Prostate gland (tissue), 2 donors: ENCODE data around the gene CEP112. TPM values are rescaled to one million over a fixed set of nuclear protein-coding genes. Genes with fewer than 3 reads are reported as not detected.
"Not testable (repeated sequence)": the region's sequence is repeated elsewhere in the genome, so short reads cannot be mapped to it uniquely, and the experiment has no call there.

ENCODE experiments used
- DNase-seq: peaks from one replicate; pipeline ENCODE4 v3.0.0-alpha.2; 2019; ENCODE audit warnings: low spot score
- H3K27ac ChIP-seq, 2 donors: fragments of 200-600 bp; sonication (generic); 2 replicates each; pipeline ENCODE4 v1.5.1; 2017 to 2019
- H3K27me3 ChIP-seq: fragments of 200-600 bp; sonication (generic); replicated peaks from 2 replicates; pipeline ENCODE4 v1.5.1; 2019; ENCODE audit not compliant: insufficient read depth
- H3K36me3 ChIP-seq, 2 donors: fragments of 200-600 bp; sonication (generic); 1 replicate in 1 of 2; 2 replicates in 1 of 2; pipeline versions ENCODE4 v1.5.1 to v1.8.1; 2017 to 2019
- H3K4me1 ChIP-seq: fragments of 200-600 bp; sonication (generic); replicated peaks from 2 replicates; pipeline ENCODE4 v1.5.1; 2019
- H3K4me3 ChIP-seq, 2 donors: fragments of 200-600 bp; sonication (generic); 2 replicates each; pipeline ENCODE4 v1.5.1; 2017 to 2019
- H3K9me3 ChIP-seq: fragments of 200-600 bp; sonication (generic); 2 replicates; pipeline ENCODE4 v1.5.1; 2017
- CTCF ChIP-seq, 4 experiments: fragments of 200-600 bp in 2 of 4; fragments of 450-650 bp in 2 of 4; sonication (generic) in 2 of 4; IDR thresholded peaks; 1 replicate in 3 of 4; 2 replicates in 1 of 4; pipeline ENCODE4 v1.5.1; 2016 to 2019; ENCODE audit warnings: antibody characterized with exemption in 4 of 4, mild to moderate bottlenecking in 2 of 4, moderate library complexity in 2 of 4
- POLR2A ChIP-seq: fragments of 450-650 bp; IDR thresholded peaks from one replicate; pipeline ENCODE4 v1.6.1; 2016; ENCODE audit warnings: antibody characterized with exemption, mild to moderate bottlenecking
- POLR2AphosphoS5 ChIP-seq: sonication (generic); formaldehyde crosslinking; IDR thresholded peaks from one replicate; pipeline ENCODE4 v1.6.1; 2017; ENCODE audit warnings: antibody characterized with exemption
- WGBS: methylation state at CpG from one replicate; pipeline ENCODE4 v1.1.5; 2018; 5-methylcytosine and 5-hydroxymethylcytosine counted together
- intact Hi-C: fragments of 100-400 bp; cut with DNase I; formaldehyde crosslinking; loops from one replicate; pipeline ENCODE4 v1.14.2; 2022
- total RNA-seq, 2 donors: library from RNA; depleted of rRNA; stranded (reverse); fragments of >200 nt; gene quantifications; one replicate each; pipeline ENCODE4 v1.1.0, GENCODE V29; 2016

CEP112 gene
- total RNA-seq, 2 donors from 2014 or later, result 2.3 to 22.8 TPM

GRCh38 chr17:65783845-65784334, 408.0 kb downstream of the CEP112 start:
- WGBS, result 40% methylated on average over 4 of the region's 4 CpGs
- intact Hi-C loops, result no loop called here

GRCh38 chr17:65782104-65782706, 409.7 kb downstream of the CEP112 start:
- H3K9me3 ChIP-seq, H3K36me3 ChIP-seq, H3K4me1 ChIP-seq, H3K27me3 ChIP-seq, intact Hi-C loops, H3K4me3 ChIP-seq, DNase-seq, H3K27ac ChIP-seq: not testable (repeated sequence)
- 100% methylated on average over 1 of the region's 1 CpG for WGBS

More at GRCh38 chr17:65783845-65784334, 408.0 kb downstream of the CEP112 start:
- H3K27me3 ChIP-seq, result no peaks in the 10 kb centered on the region
- H3K36me3 ChIP-seq, result no peaks in the 10 kb centered on the region
- H3K27ac ChIP-seq, result peak overlapping the region; percentile 7 to 29
- no peak overlapping the region for H3K4me3 ChIP-seq
- peak; percentile 45 for DNase-seq
- H3K9me3 ChIP-seq, result no peaks in the 10 kb centered on the region
- TF ChIP-seq POLR2AphosphoS5 (peak; percentile 68), CTCF (IDR thresholded peaks at IDR 0.05) (no peak), POLR2A (no peak)
- no peaks in the 10 kb centered on the region for H3K4me1 ChIP-seq

- Histone ChIP-seq H3K27ac (no peak overlapping the region), H3K36me3 (no peaks in the 10 kb centered on the region), H3K27me3 (no peaks in the 10 kb centered on the region), H3K9me3 (no peaks in the 10 kb centered on the region), H3K4me3 (no peak overlapping the region), H3K4me1 (no peaks in the 10 kb centered on the region)
- TF ChIP-seq CTCF (IDR thresholded peaks at IDR 0.05), result no peak
- no peak for TF ChIP-seq POLR2AphosphoS5
- TF ChIP-seq POLR2A, result no peak
- intact Hi-C loops, result no loop called here
- DNase-seq, result no peak
- 57% methylated on average over 1 of the region's 1 CpG for WGBS
Observed at GRCh38 chr17:65780111-65780510, 411.8 kb downstream of the CEP112 start.

- DNase-seq, result no peak
- 65% methylated on average over 3 of the region's 3 CpGs for WGBS
- Histone ChIP-seq H3K36me3 (no peaks in the 10 kb centered on the region), H3K4me1 (no peaks in the 10 kb centered on the region), H3K9me3 (no peaks in the 10 kb centered on the region), H3K27me3 (no peaks in the 10 kb centered on the region), H3K27ac (no peak overlapping the region), H3K4me3 (no peak overlapping the region)
- intact Hi-C loops, result no loop called here
- TF ChIP-seq CTCF (IDR thresholded peaks at IDR 0.05), result no peak
- TF ChIP-seq POLR2A, result no peak
- no peak for TF ChIP-seq POLR2AphosphoS5
Observed at GRCh38 chr17:65776890-65777289, 415.0 kb downstream of the CEP112 start.

GRCh38 chr17:65774787-65775186, 417.1 kb downstream of the CEP112 start:
- intact Hi-C loops, result no loop called here
- DNase-seq, result no peak
- no peak overlapping the region for H3K27ac ChIP-seq
- H3K36me3 ChIP-seq, result no peaks in the 10 kb centered on the region
- no peaks in the 10 kb centered on the region for H3K4me1 ChIP-seq
- H3K9me3 ChIP-seq, result no peaks in the 10 kb centered on the region
- TF ChIP-seq POLR2AphosphoS5, result no peak
- TF ChIP-seq POLR2A, result no peak
- no peak for TF ChIP-seq CTCF (IDR thresholded peaks at IDR 0.05)
- 72% methylated on average over 6 of the region's 6 CpGs for WGBS
- H3K4me3 ChIP-seq, result no peak overlapping the region
- H3K27me3 ChIP-seq, result no peaks in the 10 kb centered on the region
